T-helper 22 cell (primary cell): ENCODE data around the gene TPBGL.

ENCODE experiments used
- DNase-seq: peaks from one replicate; pipeline ENCODE4 v3.0.0-alpha.2; 2020; ENCODE audit warnings: low read depth

Gene TPBGL, protein sequence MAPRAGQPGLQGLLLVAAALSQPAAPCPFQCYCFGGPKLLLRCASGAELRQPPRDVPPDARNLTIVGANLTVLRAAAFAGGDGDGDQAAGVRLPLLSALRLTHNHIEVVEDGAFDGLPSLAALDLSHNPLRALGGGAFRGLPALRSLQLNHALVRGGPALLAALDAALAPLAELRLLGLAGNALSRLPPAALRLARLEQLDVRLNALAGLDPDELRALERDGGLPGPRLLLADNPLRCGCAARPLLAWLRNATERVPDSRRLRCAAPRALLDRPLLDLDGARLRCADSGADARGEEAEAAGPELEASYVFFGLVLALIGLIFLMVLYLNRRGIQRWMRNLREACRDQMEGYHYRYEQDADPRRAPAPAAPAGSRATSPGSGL

DNA sequence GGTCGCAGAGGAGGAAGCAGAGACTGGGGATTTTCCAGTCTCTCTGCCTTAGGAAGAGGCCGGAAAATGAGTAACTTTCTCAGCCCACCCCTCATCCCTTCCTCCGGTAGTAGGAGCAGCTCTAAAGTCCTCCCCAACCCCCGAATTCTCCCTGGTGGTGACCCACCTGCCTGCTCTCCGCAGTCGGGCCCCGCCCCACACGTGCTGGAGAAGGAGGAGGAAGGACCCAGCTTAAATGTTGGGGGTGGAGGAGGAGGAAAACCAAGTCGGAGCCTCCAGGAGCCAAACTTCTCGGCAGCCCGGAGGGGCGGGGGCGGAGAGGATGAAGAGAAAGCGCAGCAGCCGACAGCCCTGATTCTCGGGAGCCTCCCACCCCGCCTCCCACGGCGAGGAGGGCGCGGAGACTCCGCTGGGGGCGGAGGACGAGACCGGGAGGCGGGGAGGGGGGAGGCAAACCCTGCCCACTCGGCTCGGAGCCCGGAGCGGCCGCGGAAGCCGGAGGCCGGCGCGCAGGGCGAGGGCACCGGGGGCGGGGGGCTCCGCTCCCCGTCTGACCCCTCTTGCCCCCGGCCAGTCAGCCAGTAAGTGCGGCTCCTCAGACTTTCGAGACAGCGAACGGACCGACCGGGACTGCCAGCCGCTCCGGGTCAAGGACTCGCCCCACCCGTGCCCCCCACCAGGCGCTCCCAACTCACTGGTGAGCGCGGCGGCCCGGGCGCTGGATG is at the start of gene TPBGL:
Gene TPBGL, plus strand, starts transcription at position 464 of the 725 bp plus-strand sequence. CDS start 276 bp downstream, outside the sequence.
- no peak for DNase-seq

DNA sequence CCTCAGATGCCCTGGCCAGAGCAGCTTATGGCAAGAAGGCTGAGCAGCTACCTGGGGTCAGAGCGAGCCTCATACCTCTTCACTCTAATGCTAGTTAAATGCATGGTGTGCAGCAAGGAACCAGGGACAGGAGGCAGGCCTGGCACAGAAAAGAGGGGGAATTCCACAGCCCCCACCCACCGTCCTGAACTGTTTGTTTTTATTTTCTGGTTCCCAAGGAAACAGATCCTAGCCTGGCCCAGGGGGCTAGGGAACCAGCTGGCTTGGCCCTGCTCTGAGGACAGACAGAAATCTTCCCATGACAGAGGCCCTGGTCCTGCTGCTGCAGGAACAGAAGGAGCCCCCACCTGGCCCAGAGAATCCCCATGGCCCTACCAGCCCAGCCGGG is 49.2 kb upstream of the TPBGL start:
- no peak for DNase-seq

DNA sequence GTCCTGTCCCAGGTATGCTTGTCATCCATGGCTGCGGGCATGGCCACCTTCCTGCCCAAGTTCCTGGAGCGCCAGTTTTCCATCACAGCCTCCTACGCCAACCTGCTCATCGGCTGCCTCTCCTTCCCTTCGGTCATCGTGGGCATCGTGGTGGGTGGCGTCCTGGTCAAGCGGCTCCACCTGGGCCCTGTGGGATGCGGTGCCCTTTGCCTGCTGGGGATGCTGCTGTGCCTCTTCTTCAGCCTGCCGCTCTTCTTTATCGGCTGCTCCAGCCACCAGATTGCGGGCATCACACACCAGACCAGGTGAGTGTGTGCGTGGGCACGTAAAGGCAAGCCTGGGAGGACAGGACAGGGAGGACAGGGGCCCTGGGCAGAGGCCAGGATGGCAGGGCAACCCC is 47.3 kb upstream of the TPBGL start:
- no peak for DNase-seq

DNA sequence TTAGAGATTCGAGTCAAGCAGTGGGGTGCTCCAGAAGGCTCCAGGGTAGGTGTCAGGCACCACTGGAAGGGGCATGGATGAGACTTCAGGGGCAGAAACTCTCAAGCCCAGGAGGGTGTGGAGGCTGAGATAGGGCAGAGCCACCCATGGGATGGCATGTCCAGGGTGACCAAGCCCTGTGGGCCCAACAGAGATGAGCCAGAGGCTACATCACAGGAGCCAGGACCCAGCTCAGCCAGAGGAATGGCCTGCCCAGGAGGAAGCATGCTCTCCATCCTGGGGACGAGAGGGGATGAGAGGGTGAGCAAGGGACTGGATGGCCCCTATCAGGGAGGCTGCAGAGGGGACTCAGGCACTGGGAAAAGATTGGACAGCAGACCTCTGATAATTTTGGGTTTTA is 46.9 kb upstream of the TPBGL start:
- no peak for DNase-seq

DNA sequence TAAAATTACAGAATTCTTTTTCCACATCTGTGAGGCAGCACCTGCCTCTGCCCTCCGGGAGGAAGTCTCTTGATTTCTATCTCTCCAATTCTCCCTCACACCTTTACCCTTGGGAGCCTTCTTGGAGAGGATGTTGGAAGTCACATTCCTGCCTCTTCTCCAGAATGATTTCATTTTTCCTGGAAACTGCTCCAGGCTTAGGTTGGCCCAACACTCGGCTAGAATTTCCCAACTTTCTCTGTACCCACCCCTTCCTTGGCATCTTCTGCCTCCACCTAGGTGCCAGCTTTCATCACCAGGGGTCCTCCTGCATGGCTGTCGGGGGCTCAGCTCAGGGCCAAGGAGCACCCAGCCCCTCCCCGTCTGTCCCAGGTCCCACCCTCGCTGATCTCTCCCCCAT is 46.4 kb upstream of the TPBGL start:
- no peak for DNase-seq

DNA sequence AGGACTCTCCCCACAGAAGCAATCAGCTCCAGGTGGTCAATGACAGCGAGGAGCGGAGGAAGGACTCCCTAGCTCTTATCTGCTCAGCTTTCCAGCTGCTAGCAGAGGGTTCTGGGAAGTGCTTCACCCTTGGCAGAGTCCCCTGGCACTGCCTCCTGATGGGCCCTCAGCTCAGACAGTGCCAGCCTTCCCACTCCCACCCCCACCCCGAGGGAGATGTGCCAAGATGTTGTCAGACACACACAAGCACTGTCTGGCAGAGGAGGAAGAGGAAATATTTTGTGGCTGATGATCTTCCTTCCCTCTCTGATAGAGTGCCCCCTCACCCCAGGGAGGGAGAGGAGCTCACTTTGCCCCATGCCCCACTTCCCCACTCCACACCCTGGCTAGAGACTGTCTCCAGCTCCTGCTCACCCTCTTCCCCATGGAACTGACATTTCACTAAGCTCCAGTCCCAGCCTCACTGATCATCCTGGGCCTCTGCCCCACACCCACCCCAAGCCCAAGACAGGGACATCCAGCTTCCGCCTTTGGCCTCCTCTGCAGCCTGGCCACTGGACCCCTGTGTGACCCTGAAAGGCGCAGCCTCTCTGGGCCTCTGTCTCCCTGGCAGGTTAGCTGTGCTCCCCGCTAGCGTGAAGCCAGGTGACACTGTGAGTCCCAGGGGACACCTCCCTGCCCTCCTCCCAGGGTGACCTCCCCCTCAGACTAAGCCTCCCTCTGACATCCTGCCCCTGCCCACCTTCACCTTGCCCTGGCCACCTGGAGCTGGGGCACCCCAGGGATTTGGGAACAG is 45.2 kb upstream of the TPBGL start:
- no peak for DNase-seq

DNA sequence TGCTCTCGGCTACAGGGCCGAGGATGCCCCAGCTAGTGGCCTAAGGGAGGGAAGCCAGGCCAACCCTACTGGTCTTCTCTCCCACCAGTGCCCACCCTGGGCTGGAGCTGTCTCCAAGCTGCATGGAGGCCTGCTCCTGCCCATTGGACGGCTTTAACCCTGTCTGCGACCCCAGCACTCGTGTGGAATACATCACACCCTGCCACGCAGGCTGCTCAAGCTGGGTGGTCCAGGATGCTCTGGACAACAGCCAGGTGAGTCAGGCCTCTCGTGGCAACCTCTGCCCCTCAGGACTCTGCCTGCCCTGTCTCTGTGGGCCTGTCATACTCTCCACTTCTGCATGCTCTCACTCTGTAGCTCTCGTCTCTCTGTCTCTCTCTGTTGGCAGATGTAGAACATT is 44.1 kb upstream of the TPBGL start:
- DNase-seq = no peak

DNA sequence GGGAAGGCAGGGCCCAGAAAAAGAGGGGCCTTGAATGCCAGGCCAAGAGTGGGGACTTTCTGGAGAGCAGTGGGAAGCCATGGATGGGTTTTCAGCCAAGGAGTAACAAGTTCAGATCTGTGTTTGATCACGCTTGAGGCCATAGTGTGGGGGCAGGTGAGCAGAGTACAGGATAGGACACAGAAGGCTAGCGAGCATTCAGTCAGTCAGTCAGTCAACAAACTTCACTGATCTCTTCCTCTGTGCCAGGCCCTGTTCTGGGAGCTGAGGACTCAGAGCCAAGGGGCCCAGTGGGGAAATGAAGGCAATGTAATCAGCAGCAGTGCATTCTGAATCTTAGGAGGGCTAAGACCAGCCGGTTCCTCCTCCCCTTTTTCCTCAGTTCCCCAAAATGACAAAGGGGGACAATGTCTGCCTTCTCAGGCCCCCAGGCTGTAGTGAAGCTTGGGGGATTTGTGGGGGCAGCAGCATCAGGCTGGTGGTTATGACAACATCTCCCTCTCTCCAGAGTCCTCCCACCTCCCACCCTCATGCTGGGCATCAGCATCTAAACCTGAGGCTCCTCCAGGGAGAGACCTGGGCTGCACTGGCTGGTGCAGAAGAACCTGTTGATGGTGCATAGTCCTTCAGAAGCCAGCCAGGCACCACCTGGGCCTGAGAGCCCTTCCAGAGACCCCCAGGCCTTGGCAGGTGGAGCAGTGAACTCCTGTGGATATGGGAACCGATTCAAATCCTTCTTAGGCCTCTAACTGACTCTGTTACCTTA is 42.9 kb upstream of the TPBGL start:
- DNase-seq = no peak

DNA sequence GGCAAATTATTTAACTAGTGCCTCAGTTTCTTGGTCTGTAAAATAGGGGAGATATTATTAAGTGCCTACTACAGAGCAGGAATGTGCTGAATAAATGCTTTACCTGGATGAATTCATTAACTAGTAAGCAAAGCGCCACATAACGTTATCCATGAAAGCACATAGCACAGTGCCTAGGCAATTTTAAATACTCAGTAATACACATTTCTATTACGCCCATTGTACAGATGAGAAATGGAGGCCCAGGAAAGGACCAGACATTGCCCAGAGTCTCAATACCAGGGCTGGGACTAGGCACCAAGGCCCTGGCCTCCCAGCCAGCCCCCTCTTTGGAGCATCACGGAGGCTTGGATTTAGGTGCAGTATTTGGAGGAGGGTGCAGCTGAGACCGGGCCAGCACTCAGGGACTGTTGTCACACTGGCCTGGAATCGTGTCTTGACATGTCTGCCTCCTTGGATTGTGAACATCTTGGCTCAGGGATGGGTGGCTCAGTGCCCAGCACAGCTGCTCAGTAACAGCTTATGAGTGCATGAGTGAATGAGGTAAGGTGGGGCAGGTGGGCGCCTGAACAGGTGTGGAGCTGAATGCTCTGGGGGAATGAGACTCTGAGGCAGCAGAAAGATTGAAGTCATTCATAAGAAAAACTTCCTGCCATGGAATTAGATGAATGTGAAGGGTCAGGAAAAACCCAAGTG is 42.1 kb upstream of the TPBGL start:
- DNase-seq = no peak

DNA sequence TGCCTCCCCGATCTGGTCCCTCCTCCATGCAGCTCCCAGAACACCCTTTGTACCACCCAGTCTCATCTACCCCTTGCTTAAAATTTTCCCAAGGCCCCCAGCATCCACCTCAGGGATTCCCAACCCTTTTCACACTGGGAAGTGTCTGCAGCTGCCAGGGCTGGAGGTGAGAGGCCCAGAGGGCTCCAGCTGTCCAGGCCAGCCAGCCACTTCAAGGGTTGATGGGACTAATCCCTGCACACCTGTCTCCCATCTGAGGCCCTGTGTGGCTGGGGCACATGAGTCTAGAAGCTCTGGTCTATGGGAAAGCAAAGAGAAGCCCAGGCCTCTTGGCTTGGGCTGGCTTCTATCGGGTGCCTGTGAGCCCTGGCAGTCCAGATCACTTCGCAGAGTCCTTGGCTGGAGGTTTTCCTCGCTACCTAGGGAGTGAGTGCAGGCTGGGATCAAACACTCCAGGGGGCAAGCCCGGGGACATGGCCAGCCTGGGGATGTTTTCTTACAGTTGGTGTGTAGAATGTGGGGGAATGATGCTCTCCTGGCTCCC is 41.1 kb upstream of the TPBGL start:
- no peak for DNase-seq

DNA sequence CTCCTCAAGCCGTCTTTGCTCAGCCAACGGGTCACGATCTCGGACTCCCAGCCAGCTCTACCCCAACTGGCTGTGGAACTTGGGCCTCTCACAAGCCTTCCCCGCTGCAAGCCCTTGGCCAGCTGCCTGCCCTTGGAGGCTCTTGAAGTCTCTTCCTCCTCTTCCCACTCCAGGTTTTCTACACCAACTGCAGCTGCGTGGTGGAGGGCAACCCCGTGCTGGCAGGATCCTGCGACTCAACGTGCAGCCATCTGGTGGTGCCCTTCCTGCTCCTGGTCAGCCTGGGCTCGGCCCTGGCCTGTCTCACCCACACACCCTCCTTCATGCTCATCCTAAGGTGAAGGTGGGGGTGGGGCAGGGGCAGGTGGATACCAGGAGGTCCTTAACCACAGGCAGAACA is 40.5 kb upstream of the TPBGL start:
- DNase-seq = no peak

DNA sequence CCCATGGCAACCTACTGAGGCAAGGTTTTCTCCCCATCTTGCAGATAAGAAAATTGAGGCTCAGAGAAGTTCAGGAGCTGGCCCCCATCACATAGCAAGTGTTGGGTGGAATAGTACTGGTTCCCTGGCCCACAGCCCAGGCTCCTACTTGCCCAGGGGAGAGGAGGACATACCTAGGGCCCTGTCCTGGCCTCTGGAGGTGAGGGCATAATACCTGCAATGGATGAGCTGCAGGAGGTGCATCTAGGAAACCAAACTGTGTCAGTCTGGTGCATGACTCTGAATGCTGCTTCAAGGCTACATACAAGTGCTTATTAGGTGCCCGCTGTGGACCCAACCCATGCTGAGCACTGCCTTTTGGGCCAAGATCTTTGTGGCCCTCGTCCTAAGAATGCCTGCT is 40.0 kb upstream of the TPBGL start:
- no peak for DNase-seq

DNA sequence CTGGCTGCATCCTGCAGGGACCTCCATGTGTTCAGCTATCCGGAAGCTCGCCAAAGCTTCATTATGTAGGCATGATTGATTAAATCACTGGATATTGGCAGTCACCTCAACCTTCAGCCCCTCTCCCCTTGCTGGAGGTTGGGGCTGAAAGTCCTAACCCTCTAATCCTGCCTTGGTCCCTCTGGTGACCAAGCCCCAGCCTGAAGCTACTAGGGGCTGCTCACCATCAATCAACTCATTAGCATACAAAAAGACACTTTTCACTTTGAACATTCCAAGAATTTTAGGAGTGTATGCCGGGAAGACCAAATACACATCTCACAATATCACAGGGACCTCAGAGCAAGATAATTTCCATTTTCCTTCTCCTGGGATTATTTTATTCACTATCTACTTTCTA is 38.8 kb upstream of the TPBGL start:
- no peak for DNase-seq

DNA sequence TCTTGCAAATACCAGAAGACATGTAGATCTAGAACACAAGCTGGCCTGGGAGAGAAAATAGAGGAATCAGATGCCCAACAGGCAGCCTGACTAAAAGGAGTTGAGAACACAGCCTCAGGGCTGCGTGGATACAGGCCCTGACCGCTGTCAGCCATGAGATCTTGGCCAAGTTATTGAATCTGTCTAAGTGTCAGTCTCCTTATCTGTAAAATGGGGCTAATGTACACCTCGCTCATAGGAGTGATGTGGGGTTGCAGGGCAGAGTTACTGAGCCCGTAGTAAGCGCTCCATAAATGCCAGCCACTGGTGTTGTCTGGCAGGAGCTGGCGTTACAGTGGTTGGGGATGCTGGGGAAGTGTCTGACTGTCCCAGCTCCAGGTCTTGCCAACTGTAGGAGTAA is 38.4 kb upstream of the TPBGL start:
- no peak for DNase-seq

DNA sequence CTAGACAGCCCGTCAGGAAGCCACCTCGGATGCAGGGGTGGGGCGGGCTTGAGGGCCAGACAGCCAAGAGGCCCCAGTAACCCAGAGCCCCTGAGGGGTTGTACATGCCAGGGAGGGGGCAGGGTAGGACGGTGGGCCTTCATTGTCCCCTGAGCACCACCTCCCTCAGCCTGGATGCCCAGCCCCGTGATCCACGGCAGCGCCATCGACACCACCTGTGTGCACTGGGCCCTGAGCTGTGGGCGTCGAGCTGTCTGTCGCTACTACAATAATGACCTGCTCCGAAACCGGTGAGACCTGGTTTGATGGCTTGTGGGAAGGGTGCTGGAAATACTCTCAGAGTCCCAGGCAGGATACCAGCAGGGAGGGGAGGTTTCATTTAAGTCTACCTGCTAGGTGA is 37.4 kb upstream of the TPBGL start:
- no peak for DNase-seq

DNA sequence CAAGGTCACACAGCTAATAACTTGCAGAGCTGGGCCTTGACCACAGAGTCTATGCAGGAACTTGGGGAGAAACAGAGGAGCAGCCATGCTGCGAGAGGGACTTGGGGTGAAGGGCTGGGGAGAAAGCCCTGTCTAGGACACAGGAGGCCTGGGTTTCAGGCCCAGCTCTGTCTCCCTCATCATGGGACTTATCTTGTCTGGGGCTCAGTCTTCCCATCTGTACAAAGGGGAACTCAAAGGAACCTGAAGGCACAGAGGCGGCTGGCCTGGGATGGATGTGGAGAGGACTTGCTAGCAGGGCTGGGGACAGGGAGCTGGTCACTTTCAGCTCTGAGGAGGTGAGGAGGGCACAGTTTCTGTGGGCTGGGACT is 36.9 kb upstream of the TPBGL start:
- DNase-seq = no peak

DNA sequence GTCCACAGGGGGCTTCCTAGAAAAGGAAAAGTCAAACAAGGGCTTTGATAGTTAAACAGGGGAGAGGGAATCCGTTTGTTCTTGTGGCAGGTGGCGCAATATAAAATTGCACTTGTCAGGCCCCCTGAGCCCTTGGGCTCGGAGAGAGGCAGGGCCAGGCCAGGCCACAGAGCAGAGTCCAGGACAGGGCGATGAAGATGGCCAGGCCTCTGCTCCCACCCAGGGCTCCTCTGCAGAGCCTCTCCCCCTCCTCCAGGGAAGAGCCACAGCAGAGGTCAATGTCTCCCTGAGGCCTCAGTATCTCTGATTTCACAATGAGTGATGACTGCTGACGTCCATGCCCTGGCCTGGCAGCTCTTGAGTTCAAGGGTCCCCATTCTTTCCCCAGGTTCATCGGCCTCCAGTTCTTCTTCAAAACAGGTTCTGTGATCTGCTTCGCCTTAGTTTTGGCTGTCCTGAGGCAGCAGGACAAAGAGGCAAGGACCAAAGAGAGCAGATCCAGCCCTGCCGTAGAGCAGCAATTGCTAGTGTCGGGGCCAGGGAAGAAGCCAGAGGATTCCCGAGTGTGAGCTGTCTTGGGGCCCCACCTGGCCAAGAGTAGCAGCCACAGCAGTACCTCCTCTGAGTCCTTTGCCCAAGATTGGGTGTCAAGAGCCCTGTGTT is 36.4 kb upstream of the TPBGL start:
- no peak for DNase-seq

DNA sequence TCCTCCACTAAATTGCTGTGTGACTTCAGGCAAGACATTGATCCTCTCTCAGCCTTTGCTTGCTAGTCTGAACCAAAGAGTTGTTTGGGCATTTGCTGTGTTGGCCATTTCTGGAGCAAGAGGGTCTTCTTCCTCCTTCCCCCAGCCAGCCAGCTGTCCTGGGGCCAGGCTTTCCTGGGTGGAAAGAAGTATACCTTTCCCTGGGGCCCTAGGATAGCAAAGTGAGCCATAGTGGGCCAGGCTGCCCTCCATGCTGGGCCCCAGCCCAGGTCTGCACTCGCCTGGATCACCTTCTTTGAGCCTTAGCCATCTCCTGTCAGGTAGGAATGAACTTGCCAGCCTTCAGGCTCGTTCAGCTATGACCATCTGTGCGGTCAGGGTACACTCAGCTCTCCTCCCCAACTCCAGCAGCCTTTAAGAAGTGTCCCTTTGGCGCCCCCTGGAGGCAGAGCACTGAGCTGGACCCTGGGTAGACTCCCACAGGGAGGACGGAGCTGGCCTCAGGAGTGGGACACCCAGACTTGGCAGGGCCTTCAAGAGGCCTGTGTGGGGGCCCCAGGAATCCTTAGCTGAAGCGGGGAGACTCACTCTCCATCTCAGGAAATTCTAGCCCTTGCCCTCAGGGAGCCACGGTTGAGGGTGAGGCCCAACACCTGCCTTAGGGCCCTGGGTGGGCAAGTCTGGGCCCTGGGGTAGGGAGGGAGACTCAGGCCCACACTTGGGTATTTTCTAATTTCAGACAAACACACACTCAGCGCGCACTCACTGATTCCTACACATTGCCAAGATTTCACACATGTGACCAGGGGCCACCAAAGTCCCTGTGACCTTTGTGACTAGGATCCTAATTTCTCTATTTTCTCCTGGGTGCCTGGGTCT is 35.6 kb upstream of the TPBGL start:
- DNase-seq = peak; percentile 36

DNA sequence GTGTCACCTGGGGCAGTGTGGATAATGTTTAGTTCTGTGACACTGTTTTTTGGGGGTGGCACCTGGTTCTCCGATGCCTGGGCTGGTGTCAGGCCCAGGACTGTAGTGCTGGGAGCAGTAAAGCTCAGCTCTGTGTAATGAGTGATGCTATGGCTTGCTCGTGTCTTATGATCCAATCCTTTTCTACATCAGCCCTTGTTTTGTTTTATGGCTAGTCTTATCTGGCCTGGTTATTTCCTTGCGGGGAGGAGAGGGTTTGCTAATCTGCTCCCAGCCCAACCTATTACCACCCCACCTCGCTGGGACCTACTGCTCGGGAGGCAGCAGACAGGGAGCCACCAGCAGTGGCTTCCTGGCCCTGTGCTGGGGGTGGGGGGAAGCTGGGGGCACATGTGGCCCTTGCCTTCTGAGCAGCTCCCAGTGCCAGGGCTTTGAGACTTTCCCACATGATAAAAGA is 35.0 kb upstream of the TPBGL start:
- no peak for DNase-seq

DNA sequence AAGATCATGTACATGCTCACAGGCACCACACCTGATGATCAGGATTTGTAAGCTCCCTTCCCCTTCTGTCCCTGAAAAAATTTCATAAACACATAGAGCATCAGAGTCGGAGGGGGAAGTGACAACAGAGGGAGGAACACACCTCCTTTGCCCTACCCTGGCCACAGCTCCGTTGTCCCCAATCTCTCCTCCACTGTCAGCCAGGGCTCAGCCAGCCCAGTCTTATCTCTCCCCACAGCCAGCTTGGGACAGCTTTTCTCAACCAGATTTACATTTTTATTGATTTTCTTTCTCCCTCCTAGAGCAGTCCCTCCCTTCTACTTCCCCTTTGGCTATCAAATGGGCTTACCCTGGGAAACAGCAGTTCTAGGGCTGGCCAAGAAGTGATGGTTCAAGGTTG is 32.1 kb upstream of the TPBGL start:
- no peak for DNase-seq
